Stimulated activated effector memory CD8-positive, alpha-beta T cell treated with anti-CD3 and anti-CD28 coated beads, Interleukin-12 subunit alpha, Interleukin-12 subunit beta, amount 100 ng/mL, for 72 hours (primary cell): ENCODE data around the gene STK10.
A peak's percentile ranks its signal among the peaks of the same experiment; 100 is the strongest.
"Not testable (repeated sequence)": the region's sequence is repeated elsewhere in the genome, so short reads cannot be mapped to it uniquely, and the experiment has no call there.

ENCODE experiments used
- ATAC-seq: fragments of 150-1000 bp; cut with Tn5 transposase; 2 replicates; pipeline ENCODE4 v1.10.0; 2021
- DNase-seq, 2 donors: peaks; one replicate each; pipeline ENCODE4 v3.0.0; 2021 to 2022; ENCODE audit warnings: low spot score in 2 of 2
- H3K27ac Mint-ChIP-seq: one replicate; pipeline ENCODE4 v1.8.0; 2022; ENCODE audit warnings: mild to moderate bottlenecking, mixed read lengths
- H3K36me3 Mint-ChIP-seq: one replicate; pipeline ENCODE4 v1.8.0; 2022; ENCODE audit warnings: mild to moderate bottlenecking, mixed read lengths
- H3K4me1 Mint-ChIP-seq: one replicate; pipeline ENCODE4 v1.8.0; 2022; ENCODE audit warnings: mixed read lengths
- H3K4me3 Mint-ChIP-seq: one replicate; pipeline ENCODE4 v1.8.0; 2022; ENCODE audit warnings: mild to moderate bottlenecking, mixed read lengths
- H3K9me3 Mint-ChIP-seq: one replicate; pipeline ENCODE4 v1.8.0; 2022; ENCODE audit warnings: mixed read lengths

Gene STK10

DNA sequence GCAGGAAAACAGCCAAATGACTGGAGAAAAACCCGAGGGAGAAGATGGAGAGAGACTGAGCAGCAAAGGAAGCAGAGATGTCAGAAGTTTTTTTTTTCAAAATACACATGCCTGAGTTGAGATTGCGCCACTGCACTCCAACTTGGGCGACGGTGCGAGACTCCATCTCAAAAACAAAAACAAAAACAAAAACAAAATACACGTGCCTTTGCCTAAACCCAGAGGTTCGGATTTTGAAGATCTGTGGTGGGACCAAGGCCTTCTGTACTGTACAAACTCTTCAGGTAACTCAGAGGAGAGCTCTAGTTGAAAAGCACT is 142.8 kb downstream of the STK10 start:
- peaks cover 22% of the 10 kb centered on the region for H3K4me1 Mint-ChIP-seq
- DNase-seq: no peak
- no peaks in the 10 kb centered on the region for H3K9me3 Mint-ChIP-seq
- no peak overlapping the region for H3K4me3 Mint-ChIP-seq
- peaks cover 86% of the 10 kb centered on the region for H3K36me3 Mint-ChIP-seq
- H3K27ac Mint-ChIP-seq: peak overlapping the region; percentile 80
- no peak for ATAC-seq

DNA sequence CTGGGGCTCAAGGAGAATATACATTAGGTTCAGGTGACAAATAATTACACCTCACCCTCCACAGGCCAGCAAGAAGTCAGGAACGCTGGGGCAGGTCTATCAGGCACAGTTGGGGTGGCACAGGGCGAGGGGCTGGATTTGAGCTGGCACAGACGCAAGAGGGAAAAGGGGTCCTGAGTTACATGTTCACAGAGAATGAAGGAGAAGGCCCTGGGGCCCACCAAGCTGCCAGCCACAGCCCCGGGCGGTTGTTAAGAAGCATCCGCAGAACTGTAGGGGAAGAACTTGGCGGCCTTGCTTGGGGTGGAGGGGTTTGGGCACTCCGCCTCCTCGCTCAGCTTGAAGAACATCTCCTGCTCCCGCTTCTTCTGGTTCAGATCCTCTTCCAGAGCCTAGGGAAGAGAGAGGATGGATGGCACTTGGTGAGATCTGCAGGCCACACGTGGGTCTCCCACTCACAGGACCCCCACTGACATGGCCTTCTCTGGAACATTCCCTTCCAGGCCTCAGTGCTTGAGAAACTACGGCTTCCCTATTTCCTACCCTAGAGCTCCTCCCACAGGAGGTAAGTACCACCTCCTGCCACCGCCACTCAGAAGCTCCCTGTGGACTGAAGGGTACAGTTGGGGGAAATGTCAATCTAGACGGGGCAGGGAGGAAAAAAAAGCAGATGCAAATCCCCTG is 143.3 kb downstream of the STK10 start:
- Mint-ChIP-seq H3K27ac (peak overlapping the region; percentile 80), H3K36me3 (peaks cover 81% of the 10 kb centered on the region), H3K4me1 (peaks cover 27% of the 10 kb centered on the region), H3K4me3 (no peak overlapping the region), H3K9me3 (no peaks in the 10 kb centered on the region)
- ATAC-seq: no peak
- no peak for DNase-seq

DNA sequence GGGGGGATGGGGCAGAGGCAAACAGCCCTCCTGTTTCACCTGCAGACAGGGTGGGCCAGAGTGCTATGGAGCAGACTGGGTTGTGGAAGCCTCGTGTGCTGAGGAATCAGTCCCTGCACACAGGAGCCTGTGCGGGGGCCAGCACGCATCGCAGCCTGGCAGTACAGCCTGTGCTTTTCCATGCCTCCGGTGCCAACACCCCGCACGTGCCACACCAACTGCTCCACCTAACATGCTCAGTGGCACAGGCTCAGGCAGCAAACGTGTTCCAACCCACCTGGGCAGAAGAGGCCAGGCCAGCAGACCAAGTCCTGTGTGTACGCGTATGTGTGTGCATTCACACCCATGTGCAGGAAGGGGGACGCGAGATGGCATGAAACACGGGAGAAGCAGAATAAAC is 144.2 kb downstream of the STK10 start:
- peaks cover 72% of the 10 kb centered on the region for H3K36me3 Mint-ChIP-seq
- no peaks in the 10 kb centered on the region for H3K9me3 Mint-ChIP-seq
- DNase-seq (no peak), ATAC-seq (no peak)
- H3K4me3 Mint-ChIP-seq: no peak overlapping the region
- peak overlapping the region; percentile 80 for H3K27ac Mint-ChIP-seq
- H3K4me1 Mint-ChIP-seq: peaks cover 21% of the 10 kb centered on the region

DNA sequence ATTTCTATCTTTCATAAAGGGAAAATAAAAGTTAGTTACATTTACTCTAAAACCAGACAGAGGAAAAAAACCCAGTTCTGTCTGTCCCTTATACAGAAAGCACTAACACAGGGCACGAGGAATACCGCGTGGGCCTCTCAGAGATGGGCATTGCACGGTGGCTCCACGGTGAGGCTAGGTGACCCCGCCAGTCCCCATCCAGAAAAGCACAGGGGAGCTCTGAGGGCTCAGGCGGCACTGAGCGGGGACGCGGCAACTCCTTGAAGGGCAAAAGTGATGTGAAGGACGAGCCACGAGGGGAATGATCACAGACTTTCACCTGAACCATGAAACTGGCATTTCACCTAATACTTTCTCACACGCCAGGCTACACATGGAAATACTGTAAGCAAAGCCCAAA is 145.8 kb downstream of the STK10 start:
- Mint-ChIP-seq H3K27ac (no peak overlapping the region), H3K4me3 (no peak overlapping the region), H3K4me1 (peaks cover 12% of the 10 kb centered on the region), H3K36me3 (peaks cover 55% of the 10 kb centered on the region), H3K9me3 (no peaks in the 10 kb centered on the region)
- no peak for DNase-seq
- ATAC-seq: no peak

DNA sequence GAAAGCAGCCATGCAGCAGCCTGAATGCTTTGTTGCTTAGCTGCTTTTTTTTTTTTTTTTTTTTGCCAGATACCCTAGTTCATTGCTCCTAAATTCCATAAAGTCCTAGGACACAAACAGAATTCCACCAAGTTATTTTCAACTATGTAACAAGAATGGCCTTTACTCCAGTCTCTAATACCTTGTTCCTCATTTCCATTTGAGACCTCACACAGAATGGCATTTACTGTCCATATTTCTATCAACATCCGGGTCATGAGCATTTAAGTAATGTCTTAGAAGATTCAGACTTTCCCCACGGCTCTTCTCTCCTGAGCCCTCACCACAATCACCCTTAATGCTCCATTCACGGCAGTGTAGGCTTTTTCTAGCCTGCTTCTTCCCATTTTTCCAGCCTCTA is 149.9 kb downstream of the STK10 start:
- Mint-ChIP-seq H3K27ac (no peak overlapping the region), H3K9me3 (no peaks in the 10 kb centered on the region), H3K4me1 (peaks cover 7% of the 10 kb centered on the region), H3K36me3 (peaks cover 15% of the 10 kb centered on the region), H3K4me3 (no peak overlapping the region)
- ATAC-seq: no peak
- no peak for DNase-seq

DNA sequence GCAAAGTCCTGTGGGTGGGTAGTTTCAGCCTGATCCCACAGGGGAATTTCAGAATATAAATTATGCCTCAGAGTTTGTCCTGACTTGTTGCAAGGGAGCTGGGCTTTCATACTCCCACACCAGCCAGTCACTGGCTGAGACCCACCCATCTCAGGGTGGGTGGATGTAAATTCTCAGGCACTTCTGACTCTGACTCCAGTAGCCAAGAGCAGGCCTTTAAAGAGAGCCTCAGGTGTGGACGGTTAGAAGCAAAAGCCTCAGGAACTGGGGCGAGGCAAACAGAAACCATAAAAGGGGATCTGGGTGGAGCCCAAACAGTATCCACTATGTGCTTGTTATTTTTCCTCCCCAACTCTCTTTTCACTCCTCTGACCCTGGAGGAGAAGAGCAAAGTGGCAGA is 153.0 kb downstream of the STK10 start:
- Mint-ChIP-seq H3K9me3 (no peaks in the 10 kb centered on the region), H3K4me1 (peaks cover 3% of the 10 kb centered on the region), H3K4me3 (no peak overlapping the region), H3K27ac (no peak overlapping the region), H3K36me3 (no peaks in the 10 kb centered on the region)
- DNase-seq: no peak
- ATAC-seq: peak; percentile 72

DNA sequence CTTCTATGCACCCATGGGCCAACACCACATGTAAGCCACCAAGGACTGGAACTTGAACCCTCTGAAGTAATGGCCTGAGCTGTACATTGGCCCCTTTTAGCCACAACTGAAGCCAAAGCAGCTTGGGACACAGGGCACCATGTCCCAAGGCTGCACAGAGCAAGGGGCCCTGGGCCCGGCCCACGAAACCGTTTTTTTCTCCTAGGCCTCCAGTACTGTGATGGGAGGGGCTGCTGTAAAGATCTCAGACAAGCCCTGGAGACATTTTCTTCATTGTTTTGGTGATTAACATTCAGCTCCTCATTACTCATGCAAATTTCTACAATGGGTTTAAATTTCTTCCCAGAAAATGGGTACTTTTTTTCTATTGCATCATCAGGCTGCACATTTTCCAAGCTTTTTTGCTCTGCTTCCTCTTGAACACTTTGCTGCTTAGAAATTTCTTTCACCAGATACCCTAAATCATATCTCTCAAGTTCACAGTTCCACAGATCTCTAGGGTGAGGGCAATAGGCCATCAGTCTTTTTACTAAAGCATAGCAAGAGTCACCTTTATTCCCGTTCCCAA is 156.0 kb downstream of the STK10 start:
- ATAC-seq: no peak
- DNase-seq: no peak
- no peaks in the 10 kb centered on the region for H3K9me3 Mint-ChIP-seq
- H3K36me3 Mint-ChIP-seq: no peaks in the 10 kb centered on the region
- H3K4me3 Mint-ChIP-seq: no peak overlapping the region
- H3K27ac Mint-ChIP-seq: no peak overlapping the region
- no peaks in the 10 kb centered on the region for H3K4me1 Mint-ChIP-seq

- Mint-ChIP-seq H3K27ac (no peak overlapping the region), H3K4me3 (no peak overlapping the region), H3K9me3 (no peaks in the 10 kb centered on the region), H3K4me1 (no peaks in the 10 kb centered on the region), H3K36me3 (no peaks in the 10 kb centered on the region)
- DNase-seq (no peak), ATAC-seq (no peak)
These were observed 158.1 kb downstream of the STK10 start for GRCh38 chr5:172029876-172030275.

DNA sequence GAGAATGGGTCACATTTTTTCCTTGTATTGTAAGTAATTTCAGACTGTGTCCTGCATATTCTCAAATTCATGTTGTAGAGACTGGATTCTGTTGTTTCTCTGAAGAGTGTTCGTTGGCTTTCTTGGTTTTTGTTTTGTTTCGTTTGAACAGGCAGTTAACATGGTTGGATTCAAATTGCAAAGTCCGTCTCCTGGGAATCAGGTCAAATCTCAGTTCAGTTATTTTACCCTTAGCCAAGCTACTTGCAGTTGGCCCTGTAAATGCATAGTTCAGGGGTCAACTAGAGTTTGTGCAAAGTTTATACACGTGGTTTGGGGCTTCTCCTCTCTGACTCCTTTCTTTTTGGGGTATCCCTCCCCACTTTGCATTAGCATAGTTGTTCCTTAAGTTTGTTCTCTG is 159.9 kb downstream of the STK10 start:
- no peak for ATAC-seq
- no peaks in the 10 kb centered on the region for H3K9me3 Mint-ChIP-seq
- no peak for DNase-seq
- H3K36me3 Mint-ChIP-seq: no peaks in the 10 kb centered on the region
- no peaks in the 10 kb centered on the region for H3K4me1 Mint-ChIP-seq
- no peak overlapping the region for H3K4me3 Mint-ChIP-seq
- no peak overlapping the region for H3K27ac Mint-ChIP-seq

- H3K36me3 Mint-ChIP-seq, H3K4me1 Mint-ChIP-seq, H3K4me3 Mint-ChIP-seq, H3K9me3 Mint-ChIP-seq, H3K27ac Mint-ChIP-seq, ATAC-seq, DNase-seq: not testable (repeated sequence)
These were observed 167.8 kb downstream of the STK10 start for GRCh38 chr5:172020110-172020786.

- Mint-ChIP-seq H3K36me3 (no peaks in the 10 kb centered on the region), H3K9me3 (no peaks in the 10 kb centered on the region), H3K27ac (no peak overlapping the region), H3K4me1 (peaks cover 8% of the 10 kb centered on the region), H3K4me3 (no peak overlapping the region)
- peak; percentile 91 for ATAC-seq
- DNase-seq: no peak
These were observed 172.7 kb downstream of the STK10 start for GRCh38 chr5:172015346-172015745.

GRCh38 chr5:172010278-172010677 is 177.7 kb downstream of the STK10 start:
- DNase-seq: no peak
- ATAC-seq: no peak
- peaks cover 25% of the 10 kb centered on the region for H3K4me1 Mint-ChIP-seq
- H3K36me3 Mint-ChIP-seq: peaks cover 22% of the 10 kb centered on the region
- no peaks in the 10 kb centered on the region for H3K9me3 Mint-ChIP-seq
- no peak overlapping the region for H3K27ac Mint-ChIP-seq
- H3K4me3 Mint-ChIP-seq: no peak overlapping the region

DNA sequence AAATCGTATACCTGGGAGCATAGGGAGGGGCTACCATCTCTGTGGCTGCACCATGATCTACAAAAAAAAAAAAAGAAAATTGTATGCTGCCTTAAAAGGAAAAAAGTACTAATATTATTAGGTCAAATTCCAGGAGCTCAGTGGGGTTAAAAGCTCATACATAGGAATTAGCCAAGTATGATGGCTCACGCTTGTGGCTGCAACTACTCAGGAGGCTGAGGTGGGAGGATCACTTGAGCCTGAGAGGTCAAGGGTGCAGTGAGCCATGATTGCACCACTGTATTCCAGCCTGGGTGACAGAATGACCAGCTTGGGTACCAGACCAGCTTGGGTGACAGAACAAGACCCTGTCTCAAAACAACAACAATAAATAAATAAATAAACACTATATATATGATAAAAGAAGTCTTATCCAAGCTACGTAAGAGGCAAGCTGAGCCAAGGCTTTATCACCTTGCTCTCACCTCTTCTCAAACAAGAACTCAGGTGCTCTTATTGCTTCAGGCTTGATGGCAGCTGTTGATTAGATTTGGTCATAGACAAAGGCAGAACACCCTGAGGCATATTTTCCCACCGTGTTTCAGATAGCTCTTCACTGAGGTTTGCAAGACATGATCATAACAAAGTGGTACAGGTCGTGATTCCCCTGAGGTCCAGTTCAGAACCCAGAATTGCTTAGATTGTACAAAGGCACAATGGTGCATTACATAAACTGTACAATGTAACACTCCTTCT is 178.3 kb downstream of the STK10 start:
- Mint-ChIP-seq H3K36me3 (peaks cover 28% of the 10 kb centered on the region), H3K27ac (no peak overlapping the region), H3K4me3 (no peak overlapping the region), H3K4me1 (peaks cover 28% of the 10 kb centered on the region), H3K9me3 (no peaks in the 10 kb centered on the region)
- DNase-seq: no peak
- no peak for ATAC-seq

- no peak overlapping the region for H3K27ac Mint-ChIP-seq
- ATAC-seq (no peak), DNase-seq (no peak)
- H3K4me3 Mint-ChIP-seq: no peak overlapping the region
- peaks cover 33% of the 10 kb centered on the region for H3K4me1 Mint-ChIP-seq
- no peaks in the 10 kb centered on the region for H3K9me3 Mint-ChIP-seq
- H3K36me3 Mint-ChIP-seq: peaks cover 30% of the 10 kb centered on the region
These were observed 179.3 kb downstream of the STK10 start for GRCh38 chr5:172008689-172009141.

DNA sequence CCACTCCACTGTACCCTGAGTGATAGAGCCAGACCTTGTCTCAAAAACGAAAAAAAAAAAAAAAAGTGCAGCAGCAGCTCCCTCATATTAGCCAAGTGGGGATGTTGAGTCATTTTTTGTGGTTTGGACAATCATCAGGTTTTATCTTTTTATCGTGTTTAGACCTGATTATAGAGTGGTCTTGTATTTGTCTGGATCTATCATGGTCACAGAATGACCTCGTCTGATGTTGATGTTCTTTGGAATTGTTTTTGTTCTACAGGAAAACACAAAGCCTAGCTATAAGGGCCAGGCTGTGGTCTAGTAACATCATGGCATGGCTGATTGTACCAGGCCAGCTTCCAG is 179.9 kb downstream of the STK10 start:
- Mint-ChIP-seq H3K27ac (no peak overlapping the region), H3K36me3 (peaks cover 30% of the 10 kb centered on the region)
- no peak for DNase-seq

More for the DNA sequence above, 179.9 kb downstream of the STK10 start:
- peaks cover 40% of the 10 kb centered on the region for H3K4me1 Mint-ChIP-seq
- H3K9me3 Mint-ChIP-seq: no peaks in the 10 kb centered on the region
- peak overlapping the region; percentile 95 for H3K4me3 Mint-ChIP-seq
- ATAC-seq: no peak
